Hindlimb muscle (tissue), 1 donor: ENCODE results near the gene MDP1. TPM values are rescaled to one million over a fixed set of nuclear protein-coding genes. Genes with fewer than 3 reads are reported as not detected.
"Not testable (repeated sequence)": the region's sequence is repeated elsewhere in the genome, so short reads cannot be mapped to it uniquely, and the experiment has no call there.

Experiments
- DNase-seq: peaks from one replicate; pipeline ENCODE4 v3.0.0-alpha.2; 2013
- polyA plus RNA-seq: library from polyadenylated mRNA; unstranded; fragments of 120-200 nt; gene quantifications from one replicate; pipeline ENCODE4 v1.2.1, GENCODE V29; 2013; ENCODE audit not compliant: insufficient read length

Gene MDP1
- polyA plus RNA-seq, 1 donor: 9.3 TPM

- no peak for DNase-seq
Observed at GRCh38 chr14:24231263-24232120, 15.6 kb upstream of the MDP1 start.

- no peak for DNase-seq
Observed at GRCh38 chr14:24228902-24229301, 13.0 kb upstream of the MDP1 start.

GRCh38 chr14:24226473-24226872, 10.6 kb upstream of the MDP1 start:
- DNase-seq: no peak

GRCh38 chr14:24224618-24225071, 8.8 kb upstream of the MDP1 start:
- DNase-seq: no peak

DNA sequence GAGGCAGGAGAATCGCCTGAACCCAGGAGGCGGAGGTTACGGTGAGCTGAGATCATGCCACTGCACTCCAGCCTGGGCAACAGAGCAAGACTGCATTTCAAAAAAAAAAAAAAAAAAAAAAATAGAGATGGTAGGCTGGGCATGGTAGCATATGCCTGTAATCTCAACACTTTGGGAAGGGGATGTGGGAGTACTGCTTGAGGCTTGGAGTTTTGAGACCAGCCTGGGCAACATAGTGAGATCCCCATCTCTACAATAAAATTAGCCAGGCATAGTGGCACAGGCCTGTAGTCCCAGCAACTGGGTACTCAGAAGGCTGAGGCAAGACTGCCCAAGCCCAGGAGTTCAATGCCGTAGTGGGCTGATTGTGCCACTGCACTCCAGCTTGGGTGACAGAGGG, 7.1 kb upstream of the MDP1 start:
- not testable (repeated sequence) for DNase-seq

DNA sequence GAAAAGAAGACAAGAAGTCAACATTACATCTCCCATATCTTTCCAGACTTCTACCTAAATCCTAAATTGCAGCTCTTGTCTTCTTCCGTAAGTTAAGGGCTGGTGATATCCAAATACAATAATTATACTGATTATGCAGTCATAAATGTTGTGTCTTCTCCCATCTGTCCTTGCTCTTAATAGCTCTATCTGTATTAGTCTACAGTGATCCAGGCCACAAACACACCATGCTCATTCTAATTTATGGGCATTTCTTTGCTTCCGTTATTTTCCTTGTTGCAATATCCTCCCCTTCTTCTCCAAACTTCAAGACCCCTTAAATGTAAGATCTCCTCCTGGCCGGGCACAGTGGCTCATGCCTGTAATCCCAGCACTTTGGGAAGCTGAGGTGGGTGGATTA, 3.7 kb upstream of the MDP1 start:
- DNase-seq: no peak

DNA sequence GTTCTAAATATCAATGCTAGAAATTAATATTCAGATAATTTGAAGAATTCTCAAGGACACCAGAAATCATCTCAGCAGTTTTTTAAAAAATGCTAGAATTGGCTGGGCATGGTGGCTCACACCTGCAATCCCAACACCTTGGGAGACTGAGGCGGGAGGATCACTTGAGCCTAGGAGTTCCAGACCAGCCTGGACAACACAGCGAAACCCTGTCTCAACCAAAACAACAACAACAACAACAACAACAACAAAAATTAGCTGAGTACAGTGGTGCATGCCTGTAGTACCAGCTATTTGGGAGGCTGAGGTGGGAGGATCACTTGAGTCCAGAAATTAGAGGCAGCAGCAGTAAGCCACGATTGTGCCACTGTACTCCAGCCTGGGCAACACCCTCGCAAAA, 3.2 kb upstream of the MDP1 start:
- DNase-seq: no peak

DNA sequence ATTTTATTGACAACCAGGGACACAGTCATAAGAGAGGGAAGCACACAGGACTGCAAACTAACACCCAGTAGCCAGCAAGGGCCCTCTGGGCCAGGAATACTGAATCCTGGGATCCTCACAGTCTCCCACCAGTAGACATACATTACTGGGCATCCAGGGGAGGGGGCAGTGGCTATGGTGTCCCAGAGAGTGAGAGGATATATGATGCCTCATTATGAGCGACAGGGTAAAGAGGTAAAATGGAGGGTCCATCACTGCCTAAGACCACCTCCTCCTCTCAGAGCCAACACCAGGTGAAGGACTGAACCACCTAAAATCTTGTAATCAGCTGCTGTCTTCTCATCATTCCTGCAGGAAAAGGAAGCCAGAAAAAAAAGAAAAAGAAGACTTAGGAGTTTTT, 1.0 kb upstream of the MDP1 start:
- not testable (repeated sequence) for DNase-seq

- no peak for DNase-seq
Observed at GRCh38 chr14:24216345-24216699, 456 bp upstream of the MDP1 start.

GRCh38 chr14:24213866-24214662, 1.8 kb downstream of the MDP1 start:
- DNase-seq: no peak

- DNase-seq: peak; percentile 96
Observed at GRCh38 chr14:24212924-24213865, 2.7 kb downstream of the MDP1 start, which contains the start of gene CHMP4A. CHMP4A (minus strand) TSS chr14:24213488; CDS start chr14:24213439, 49 bp downstream.

DNA sequence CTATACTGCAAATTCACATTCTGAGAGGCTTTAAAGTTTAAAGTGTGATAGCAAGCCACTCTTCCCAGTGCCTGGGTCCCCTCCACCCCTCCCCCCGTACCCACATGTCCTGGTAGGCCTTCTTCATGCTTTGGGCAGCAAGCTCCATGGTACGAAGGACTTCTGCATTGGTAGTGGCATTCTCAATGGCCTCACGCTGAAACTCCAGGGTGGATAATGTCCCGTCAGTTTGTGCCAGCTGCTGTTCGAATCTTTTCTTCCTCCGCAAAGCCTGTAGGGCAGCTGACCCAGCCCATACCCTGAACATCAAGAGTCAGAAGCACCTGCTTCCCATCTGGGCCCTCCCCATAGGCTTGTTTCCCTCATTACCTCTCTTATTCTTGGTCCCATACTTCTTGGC, 4.6 kb downstream of the MDP1 start:
- DNase-seq: no peak

DNA sequence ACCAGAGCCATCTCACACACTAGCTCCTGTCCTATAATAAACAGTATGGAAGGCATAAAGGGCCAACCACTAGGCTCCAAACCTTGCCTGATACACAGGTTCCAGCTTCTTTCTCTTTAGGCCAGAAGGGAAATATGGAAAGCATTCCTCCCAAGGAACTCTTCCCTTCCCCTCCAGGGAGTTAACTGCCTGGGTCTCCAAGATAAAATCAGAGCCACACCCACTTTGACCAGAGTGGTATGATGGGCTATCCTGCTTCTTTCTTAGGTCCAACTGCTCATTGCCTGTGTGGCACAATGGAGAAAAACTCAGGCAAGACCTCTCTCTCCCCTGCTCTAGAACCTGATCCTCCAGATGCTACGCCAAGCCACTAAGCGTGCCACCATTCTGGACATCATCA, 8.2 kb downstream of the MDP1 start:
- no peak for DNase-seq

DNA sequence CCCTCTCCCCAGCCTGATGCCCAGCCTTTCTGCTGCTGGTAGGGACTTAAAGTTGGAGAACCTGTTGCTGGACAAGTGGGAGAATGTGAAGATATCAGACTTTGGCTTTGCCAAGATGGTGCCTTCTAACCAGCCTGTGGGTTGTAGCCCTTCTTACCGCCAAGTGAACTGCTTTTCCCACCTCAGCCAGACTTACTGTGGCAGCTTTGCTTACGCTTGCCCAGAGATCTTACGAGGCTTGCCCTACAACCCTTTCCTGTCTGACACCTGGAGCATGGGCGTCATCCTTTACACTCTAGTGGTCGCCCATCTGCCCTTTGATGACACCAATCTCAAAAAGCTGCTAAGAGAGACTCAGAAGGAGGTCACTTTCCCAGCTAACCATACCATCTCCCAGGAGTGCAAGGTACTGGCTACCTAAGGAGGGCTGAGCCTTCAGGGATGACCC, 8.7 kb downstream of the MDP1 start:
- DNase-seq: no peak

DNA sequence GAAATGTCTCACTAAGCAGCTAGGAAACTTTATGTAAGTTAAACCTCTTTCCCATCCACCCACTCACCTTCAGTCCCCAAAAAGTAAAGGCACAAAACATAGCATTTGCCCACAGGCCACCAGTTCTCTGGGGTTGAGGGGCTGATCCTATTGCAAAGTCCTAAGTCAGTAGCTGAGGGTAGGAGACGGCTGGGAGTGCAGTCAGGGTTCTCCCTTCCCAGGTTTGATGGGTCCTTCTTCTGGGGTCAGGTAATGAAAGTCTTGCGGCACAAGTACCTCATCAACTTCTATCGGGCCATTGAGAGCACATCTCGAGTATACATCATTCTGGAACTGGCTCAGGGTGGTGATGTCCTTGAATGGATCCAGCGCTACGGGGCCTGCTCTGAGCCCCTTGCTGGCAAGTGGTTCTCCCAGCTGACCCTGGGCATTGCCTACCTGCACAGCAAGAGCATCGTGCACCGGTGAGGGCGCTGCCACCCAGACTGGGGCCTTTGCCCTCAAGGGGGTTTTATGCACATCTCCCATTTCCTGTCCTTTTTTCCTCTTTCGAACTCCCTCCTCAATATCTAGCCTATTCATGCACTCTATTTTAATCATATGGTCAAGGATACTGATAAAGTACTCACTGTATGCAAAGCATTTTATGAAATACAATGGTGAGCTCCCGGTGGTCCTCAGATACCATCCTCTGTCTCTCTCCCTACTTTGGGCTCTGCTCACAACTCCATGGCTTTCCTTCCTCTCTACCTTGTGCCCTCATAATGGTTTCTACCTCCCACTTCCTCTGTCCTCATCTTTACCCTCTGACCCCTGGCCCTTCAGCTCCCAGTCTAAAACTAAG, 9.4 kb downstream of the MDP1 start:
- no peak for DNase-seq

DNA sequence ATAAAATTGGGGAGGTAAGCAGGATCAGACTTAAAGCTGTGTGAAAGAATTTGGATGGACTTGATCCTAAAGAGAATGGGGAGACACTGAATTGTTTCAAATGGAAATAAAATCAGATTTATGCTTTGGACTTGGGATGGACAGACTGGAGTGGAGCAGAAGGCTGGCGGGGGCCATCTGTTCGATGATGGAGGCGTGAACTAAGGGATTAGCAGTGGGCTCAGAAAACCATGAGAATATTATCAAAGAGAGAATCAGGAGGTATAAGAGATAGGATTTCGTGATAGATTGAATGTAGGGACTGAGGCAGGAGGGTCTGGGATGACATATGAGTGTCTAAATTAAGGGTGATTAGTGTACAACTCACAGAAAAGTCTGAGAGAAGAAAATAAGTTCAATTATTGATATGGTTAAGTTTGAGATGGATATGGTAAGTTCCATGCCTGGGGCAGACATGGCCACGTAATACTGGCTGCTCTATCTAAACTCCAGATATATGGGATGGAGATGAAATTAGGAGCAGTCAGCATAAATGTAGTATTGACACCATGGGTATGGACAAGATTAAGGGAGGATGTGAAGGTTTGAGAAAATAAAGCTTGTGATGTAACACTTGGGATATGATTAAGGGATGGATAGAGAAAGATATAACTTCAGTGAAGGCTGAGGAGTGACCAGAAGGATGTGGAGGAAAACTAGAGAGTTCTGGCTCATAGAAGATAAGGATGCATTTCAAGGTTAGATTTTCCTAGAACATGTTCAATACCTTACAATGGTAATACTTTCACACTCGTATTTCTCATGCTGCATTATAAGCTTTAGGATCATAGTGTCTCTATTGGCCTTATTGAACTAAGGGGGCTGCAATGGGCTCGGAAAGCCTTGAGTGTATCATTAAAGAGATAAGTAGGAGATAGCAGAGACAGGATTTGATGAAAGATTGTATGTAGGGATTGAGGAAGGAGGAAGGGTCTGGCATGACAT, 11.4 kb downstream of the MDP1 start:
- no peak for DNase-seq

DNA sequence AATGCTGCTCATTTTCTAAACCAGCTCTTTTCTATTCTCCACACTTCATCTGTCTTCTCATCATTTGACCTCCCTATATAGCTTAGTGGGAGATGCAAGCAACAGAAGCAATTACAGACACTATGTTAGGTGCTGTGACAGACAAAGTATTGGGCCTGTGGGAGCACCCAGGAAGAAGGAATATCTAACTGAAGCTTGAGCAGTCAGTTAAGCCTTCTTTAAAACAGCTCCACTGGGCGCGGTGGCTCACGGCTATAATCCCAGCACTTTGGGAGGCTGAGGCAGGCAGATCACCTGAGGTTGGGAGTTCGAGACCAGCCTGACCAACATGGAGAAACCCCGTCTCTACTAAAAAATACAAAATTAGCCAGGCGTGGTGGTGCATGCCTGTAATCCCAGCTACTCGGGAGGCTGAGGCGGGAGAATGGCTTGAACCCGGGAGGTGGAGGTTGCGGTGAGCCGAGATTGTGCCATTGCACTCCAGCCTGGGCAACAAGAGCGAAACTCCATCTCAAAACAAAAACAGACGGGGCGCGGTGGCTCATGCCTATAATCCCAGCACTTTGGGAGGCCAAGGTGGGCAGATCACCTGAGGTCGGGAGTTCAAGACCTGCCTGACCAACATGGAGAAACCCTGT, 12.5 kb downstream of the MDP1 start:
- DNase-seq: not testable (repeated sequence)

DNA sequence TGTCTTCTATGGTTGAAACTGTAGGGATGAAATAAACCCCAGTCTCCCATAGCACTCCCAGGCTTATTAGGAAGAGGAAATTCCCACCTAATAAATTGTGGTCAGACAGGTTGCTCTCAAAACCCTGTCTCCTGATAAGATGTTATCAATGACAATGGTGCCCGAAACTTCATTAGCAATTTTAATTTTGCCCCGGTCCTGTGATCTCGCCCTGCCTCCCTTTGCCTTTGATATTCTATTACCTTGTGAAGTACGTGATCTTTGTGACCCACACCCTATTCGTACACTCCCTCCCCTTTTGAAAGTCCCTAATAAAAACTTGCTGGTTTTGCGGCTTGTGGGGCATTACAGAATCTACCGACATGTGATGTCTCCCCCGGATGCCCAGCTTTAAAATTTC, 13.3 kb downstream of the MDP1 start:
- not testable (repeated sequence) for DNase-seq

- DNase-seq: no peak
Observed at GRCh38 chr14:24198814-24199524, 16.9 kb downstream of the MDP1 start.
